Liver (tissue), 3 donors: ENCODE data around the gene GALNT6.

ENCODE experiments used
- CTCF ChIP-seq: fragments of 150-350 bp; IDR thresholded peaks from 2 replicates; pipeline ENCODE4 v1.5.1; 2017; ENCODE audit warnings: improper control_type of control experiment, low read depth, low read length; ENCODE audit not compliant: missing input control
- EGR1 ChIP-seq, 2 donors: IDR thresholded peaks; 2 replicates each; pipeline ENCODE4 v1.6.1; 2016 to 2018; ENCODE audit warnings: antibody characterized with exemption in 2 of 2, low read depth in 2 of 2
- FOXA1 ChIP-seq: IDR thresholded peaks from 2 replicates; pipeline ENCODE4 v1.6.1; 2016; ENCODE audit warnings: antibody characterized with exemption
- FOXA2 ChIP-seq: IDR thresholded peaks from 2 replicates; pipeline ENCODE4 v1.6.1; 2016; ENCODE audit warnings: antibody characterized with exemption
- GABPA ChIP-seq, 2 donors: IDR thresholded peaks in 1 of 2; conservative IDR thresholded peaks in 1 of 2; 2 replicates each; pipeline ENCODE4 v1.6.1; 2016; ENCODE audit warnings: antibody characterized with exemption in 2 of 2, mild to moderate bottlenecking in 1 of 2, moderate library complexity in 1 of 2
- JUND ChIP-seq, 2 donors: IDR thresholded peaks; 2 replicates each; pipeline ENCODE4 v1.6.1; 2016; ENCODE audit warnings: antibody characterized with exemption in 2 of 2
- NR2F2 ChIP-seq: IDR thresholded peaks from 2 replicates; pipeline ENCODE4 v1.6.1; 2016; ENCODE audit warnings: antibody characterized with exemption
- RAD21 ChIP-seq, 2 donors: IDR thresholded peaks; 2 replicates each; pipeline ENCODE4 v1.6.1; 2016; ENCODE audit warnings: antibody characterized with exemption in 2 of 2, mild to moderate bottlenecking in 2 of 2
- RXRA ChIP-seq, 2 donors: IDR thresholded peaks; 2 replicates each; pipeline ENCODE4 v1.6.1; 2017 to 2018; ENCODE audit warnings: antibody characterized with exemption in 2 of 2, mild to moderate bottlenecking in 1 of 2
- SP1 ChIP-seq: IDR thresholded peaks from 2 replicates; pipeline ENCODE4 v1.6.1; 2018; ENCODE audit warnings: antibody characterized with exemption, mild to moderate bottlenecking
- TF ChIP-seq, protein P1 (sequence below): IDR thresholded peaks from 2 replicates; pipeline ENCODE4 v1.6.1; 2016; ENCODE audit warnings: antibody characterized with exemption
- TF ChIP-seq, protein P2 (sequence below): IDR thresholded peaks from 2 replicates; pipeline ENCODE4 v1.6.1; 2016; ENCODE audit warnings: antibody characterized with exemption, mild to moderate bottlenecking
- TF ChIP-seq, protein P3 (sequence below): IDR thresholded peaks from 2 replicates; pipeline ENCODE4 v1.6.1; 2016; ENCODE audit warnings: antibody characterized with exemption
- donor health status: healthy.
- donor health status: healthy.

- TF ChIP-seq CTCF (no peak), SP1 (no peak), NR2F2 (no peak), FOXA2 (no peak), JUND (IDR thresholded peaks at IDR 0.05) (no peak), GABPA (IDR thresholded peaks at IDR 0.05 in 1 of 2, conservative IDR thresholded peaks at IDR 0.05 in 1 of 2) (no peak), RXRA (IDR thresholded peaks at IDR 0.05) (no peak), FOXA1 (no peak), RAD21 (IDR thresholded peaks at IDR 0.05) (no peak), EGR1 (IDR thresholded peaks at IDR 0.05; ENCODE audit: low read depth in 2 of 2) (no peak)
- TF ChIP-seq, protein P1, sequence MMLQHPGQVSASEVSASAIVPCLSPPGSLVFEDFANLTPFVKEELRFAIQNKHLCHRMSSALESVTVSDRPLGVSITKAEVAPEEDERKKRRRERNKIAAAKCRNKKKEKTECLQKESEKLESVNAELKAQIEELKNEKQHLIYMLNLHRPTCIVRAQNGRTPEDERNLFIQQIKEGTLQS: no peak
- TF ChIP-seq, protein P2, sequence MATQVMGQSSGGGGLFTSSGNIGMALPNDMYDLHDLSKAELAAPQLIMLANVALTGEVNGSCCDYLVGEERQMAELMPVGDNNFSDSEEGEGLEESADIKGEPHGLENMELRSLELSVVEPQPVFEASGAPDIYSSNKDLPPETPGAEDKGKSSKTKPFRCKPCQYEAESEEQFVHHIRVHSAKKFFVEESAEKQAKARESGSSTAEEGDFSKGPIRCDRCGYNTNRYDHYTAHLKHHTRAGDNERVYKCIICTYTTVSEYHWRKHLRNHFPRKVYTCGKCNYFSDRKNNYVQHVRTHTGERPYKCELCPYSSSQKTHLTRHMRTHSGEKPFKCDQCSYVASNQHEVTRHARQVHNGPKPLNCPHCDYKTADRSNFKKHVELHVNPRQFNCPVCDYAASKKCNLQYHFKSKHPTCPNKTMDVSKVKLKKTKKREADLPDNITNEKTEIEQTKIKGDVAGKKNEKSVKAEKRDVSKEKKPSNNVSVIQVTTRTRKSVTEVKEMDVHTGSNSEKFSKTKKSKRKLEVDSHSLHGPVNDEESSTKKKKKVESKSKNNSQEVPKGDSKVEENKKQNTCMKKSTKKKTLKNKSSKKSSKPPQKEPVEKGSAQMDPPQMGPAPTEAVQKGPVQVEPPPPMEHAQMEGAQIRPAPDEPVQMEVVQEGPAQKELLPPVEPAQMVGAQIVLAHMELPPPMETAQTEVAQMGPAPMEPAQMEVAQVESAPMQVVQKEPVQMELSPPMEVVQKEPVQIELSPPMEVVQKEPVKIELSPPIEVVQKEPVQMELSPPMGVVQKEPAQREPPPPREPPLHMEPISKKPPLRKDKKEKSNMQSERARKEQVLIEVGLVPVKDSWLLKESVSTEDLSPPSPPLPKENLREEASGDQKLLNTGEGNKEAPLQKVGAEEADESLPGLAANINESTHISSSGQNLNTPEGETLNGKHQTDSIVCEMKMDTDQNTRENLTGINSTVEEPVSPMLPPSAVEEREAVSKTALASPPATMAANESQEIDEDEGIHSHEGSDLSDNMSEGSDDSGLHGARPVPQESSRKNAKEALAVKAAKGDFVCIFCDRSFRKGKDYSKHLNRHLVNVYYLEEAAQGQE: no peak
- TF ChIP-seq, protein P3, sequence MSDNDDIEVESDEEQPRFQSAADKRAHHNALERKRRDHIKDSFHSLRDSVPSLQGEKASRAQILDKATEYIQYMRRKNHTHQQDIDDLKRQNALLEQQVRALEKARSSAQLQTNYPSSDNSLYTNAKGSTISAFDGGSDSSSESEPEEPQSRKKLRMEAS: no peak
Observed at GRCh38 chr12:51343201-51343600, 48.0 kb downstream of the GALNT6 start.
